ENCODE results near the gene KRTAP10-3. TPM values are rescaled to one million over a fixed set of nuclear protein-coding genes. Genes with fewer than 3 reads are reported as not detected.
"Not testable (repeated sequence)": the region's sequence is repeated elsewhere in the genome, so short reads cannot be mapped to it uniquely, and the experiment has no call there.

KRTAP10-3 gene
- total and polyA plus RNA-seq, 9 donors = not detected

DNA sequence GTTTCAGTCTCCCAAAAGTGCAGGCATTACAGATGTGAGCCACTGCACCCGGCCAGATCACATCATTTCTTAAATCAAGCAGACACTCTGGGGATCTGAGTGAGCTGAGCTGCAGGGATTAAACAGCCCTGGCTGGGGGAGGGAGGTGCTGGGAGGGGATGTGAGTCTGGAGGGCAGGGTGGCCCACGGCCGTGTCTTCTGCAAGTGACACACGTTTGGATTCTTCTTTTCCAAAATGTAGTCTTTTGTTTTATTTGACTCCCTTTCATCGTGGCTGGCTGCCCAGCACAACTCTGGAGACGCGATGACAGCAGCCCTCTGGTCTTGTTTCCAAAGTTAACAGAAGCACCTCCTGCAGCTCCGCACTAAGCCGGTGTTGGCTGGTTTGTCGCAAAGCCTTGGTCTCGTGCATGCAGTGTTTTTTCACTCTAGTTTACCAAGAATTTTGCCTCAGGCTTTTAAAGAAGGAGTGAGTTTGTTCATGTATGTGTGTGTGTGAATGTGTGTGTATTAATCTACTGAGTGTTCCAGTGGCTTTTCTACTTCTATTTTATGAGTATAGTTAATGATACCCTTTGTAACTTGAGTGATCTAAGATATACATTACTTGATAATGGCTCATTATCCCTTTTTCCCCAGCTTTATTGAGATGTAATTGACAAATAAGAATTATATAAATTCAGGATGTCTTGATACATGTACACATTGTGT lies 24.6 kb upstream of the KRTAP10-3 start:
- TF ChIP-seq EP300 (IDR thresholded peaks at IDR 0.05) = no peak
- no peak for TF ChIP-seq POLR2A (IDR thresholded peaks at IDR 0.05)
- TF ChIP-seq, protein P1, sequence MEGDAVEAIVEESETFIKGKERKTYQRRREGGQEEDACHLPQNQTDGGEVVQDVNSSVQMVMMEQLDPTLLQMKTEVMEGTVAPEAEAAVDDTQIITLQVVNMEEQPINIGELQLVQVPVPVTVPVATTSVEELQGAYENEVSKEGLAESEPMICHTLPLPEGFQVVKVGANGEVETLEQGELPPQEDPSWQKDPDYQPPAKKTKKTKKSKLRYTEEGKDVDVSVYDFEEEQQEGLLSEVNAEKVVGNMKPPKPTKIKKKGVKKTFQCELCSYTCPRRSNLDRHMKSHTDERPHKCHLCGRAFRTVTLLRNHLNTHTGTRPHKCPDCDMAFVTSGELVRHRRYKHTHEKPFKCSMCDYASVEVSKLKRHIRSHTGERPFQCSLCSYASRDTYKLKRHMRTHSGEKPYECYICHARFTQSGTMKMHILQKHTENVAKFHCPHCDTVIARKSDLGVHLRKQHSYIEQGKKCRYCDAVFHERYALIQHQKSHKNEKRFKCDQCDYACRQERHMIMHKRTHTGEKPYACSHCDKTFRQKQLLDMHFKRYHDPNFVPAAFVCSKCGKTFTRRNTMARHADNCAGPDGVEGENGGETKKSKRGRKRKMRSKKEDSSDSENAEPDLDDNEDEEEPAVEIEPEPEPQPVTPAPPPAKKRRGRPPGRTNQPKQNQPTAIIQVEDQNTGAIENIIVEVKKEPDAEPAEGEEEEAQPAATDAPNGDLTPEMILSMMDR (IDR thresholded peaks at IDR 0.05) = no peak
- Histone ChIP-seq H3K27ac (no peak overlapping the region), H3K4me1 (ENCODE audit: insufficient read depth) (no peaks in the 10 kb centered on the region), H3K4me3 (no peak overlapping the region), H3K27me3 (no peaks in the 10 kb centered on the region), H3K9me3 (no peaks in the 10 kb centered on the region), H3K36me3 (no peaks in the 10 kb centered on the region)
- WGBS, 3 donors = 17 to 24% (median 18%) methylated on average over 11 of the region's 11 CpGs
- intact Hi-C loops (cut with DNase I) = no loop called here
- peak in 1 of 5 donors; percentile 10 for DNase-seq

DNA sequence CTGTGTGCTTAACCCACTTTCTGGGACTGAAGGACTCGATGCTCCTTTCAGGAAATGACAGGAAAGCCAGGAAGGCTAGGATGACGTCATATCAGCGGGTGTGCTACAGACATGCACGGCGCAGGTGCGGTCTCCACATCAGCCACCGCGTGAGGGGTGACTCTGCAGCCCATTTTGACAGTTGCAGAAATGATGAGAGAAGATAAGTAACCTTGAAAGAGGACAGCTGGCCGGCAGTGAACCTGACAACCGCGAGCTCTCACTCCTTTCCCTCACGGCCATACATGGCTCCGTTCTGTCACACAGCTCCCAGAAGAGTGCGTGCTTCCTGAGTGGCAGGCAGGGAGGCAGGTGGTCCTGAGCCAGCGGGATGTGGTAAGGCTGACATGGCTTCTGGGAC lies 23.5 kb upstream of the KRTAP10-3 start:
- H3K4me1 ChIP-seq (ENCODE audit: insufficient read depth) = no peaks in the 10 kb centered on the region
- intact Hi-C loops (cut with DNase I) = no loop called here
- H3K4me3 ChIP-seq = no peak overlapping the region
- H3K27me3 ChIP-seq = no peaks in the 10 kb centered on the region
- H3K36me3 ChIP-seq = no peaks in the 10 kb centered on the region
- TF ChIP-seq, protein P1 (IDR thresholded peaks at IDR 0.05) = no peak
- TF ChIP-seq POLR2A (IDR thresholded peaks at IDR 0.05) = no peak
- no peak for TF ChIP-seq EP300 (IDR thresholded peaks at IDR 0.05)
- H3K27ac ChIP-seq = no peak overlapping the region
- no peaks in the 10 kb centered on the region for H3K9me3 ChIP-seq
- WGBS, 3 donors = 75 to 82% (median 76%) methylated on average over 15 of the region's 15 CpGs
- DNase-seq = no peak

DNA sequence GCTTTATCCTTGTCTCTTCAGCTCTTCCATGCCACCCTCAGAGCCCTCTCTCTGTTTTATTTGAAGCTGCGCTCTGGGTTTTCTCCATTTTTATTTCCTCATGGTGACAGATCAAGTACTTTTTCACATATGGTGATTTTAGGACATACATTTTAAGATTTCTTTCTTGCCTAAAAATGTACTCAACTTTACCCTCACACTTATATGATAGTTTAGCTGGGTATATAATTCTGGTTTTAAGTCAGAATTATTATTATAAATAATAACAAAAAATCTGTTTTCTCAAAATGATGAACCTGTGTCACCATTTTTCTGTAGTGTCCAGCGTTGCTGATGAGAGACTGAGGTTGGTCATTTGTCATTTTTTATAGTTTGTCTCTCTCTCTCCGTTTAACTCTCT lies 22.6 kb upstream of the KRTAP10-3 start:
- Histone ChIP-seq H3K4me1 (ENCODE audit: insufficient read depth) (no peaks in the 10 kb centered on the region), H3K36me3 (no peaks in the 10 kb centered on the region), H3K27ac (no peak overlapping the region), H3K9me3 (no peaks in the 10 kb centered on the region), H3K4me3 (no peak overlapping the region), H3K27me3 (no peaks in the 10 kb centered on the region)
- intact Hi-C loops (cut with DNase I) = no loop called here
- WGBS, 3 donors = 69 to 76% (median 74%) methylated on average over 3 of the region's 3 CpGs
- TF ChIP-seq, protein P1 (IDR thresholded peaks at IDR 0.05) = no peak
- no peak for TF ChIP-seq EP300 (IDR thresholded peaks at IDR 0.05)
- no peak for TF ChIP-seq POLR2A (IDR thresholded peaks at IDR 0.05)
- DNase-seq = no peak

DNA sequence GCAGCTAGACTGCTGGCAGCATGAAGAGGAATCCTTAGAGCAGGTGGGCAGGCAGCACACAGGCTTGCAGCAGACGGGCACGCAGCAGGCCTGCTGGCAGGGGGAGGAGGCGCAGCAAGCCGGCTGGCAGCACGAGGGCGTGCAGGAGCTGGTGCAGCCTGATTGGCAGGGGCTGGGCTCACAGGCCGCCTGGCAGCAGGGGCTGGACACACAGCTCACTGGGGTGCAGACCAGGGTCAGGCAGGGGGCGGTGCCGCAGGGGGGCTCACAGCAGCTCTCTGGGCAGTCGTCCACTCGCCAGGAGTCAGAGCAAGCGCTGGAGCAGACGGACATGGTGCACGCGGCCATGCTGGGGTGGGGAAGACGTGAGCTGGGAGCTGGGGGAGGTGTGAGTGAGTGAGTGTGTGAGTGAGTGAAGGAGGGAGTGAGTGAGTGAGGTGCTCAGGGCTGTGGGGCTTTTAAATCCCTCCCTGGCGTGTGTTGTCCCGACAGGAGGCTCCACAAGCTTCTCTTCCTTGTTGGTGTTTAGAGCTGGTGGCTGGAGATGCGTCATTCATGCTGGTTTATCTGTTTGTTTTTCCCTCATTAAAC lies 21.7 kb upstream of the KRTAP10-3 start, which contains the start of gene KRTAP10-5:
Gene KRTAP10-5, minus strand, starts transcription at position 374 of the 591 bp plus-strand sequence. Its CDS starts 26 bp downstream, at position 348.
- WGBS, 3 donors = 34 to 44% (median 34%) methylated on average over 19 of the region's 19 CpGs
- not testable (repeated sequence) for H3K36me3 ChIP-seq

DNA sequence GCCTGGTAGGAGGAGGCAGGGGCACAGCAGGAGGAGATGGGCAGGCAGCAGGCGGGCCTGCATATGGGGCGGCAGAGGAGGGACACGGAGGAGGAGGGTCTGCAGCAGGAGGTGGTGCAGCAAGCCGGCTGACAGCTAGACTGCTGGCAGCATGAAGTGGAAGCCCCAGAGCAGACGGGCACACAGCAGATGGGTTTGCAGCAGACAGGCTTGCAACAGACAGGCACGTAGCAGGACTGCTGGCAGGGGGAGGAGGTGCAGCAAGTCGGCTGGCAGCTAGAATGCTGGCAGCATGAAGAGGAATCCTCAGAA lies 21.2 kb upstream of the KRTAP10-3 start:
- no peak for DNase-seq
- H3K4me3 ChIP-seq = no peak overlapping the region
- TF ChIP-seq, protein P1 (IDR thresholded peaks at IDR 0.05) = no peak
- no peak for TF ChIP-seq POLR2A (IDR thresholded peaks at IDR 0.05)
- no peak for TF ChIP-seq EP300 (IDR thresholded peaks at IDR 0.05)
- H3K27ac ChIP-seq = no peak overlapping the region
- no peaks in the 10 kb centered on the region for H3K27me3 ChIP-seq
- H3K36me3 ChIP-seq = no peaks in the 10 kb centered on the region
- intact Hi-C loops (cut with DNase I) = no loop called here
- no peaks in the 10 kb centered on the region for H3K9me3 ChIP-seq
- no peaks in the 10 kb centered on the region for H3K4me1 ChIP-seq (ENCODE audit: insufficient read depth)
- WGBS, 3 donors = 64 to 72% (median 69%) methylated on average over 7 of the region's 7 CpGs

More for the DNA sequence above, 21.7 kb upstream of the KRTAP10-3 start, which contains the start of gene KRTAP10-5:
- H3K9me3 ChIP-seq; H3K4me1 ChIP-seq (ENCODE audit: insufficient read depth); H3K4me3 ChIP-seq; intact Hi-C loops (cut with DNase I); H3K27me3 ChIP-seq; H3K27ac ChIP-seq: not testable (repeated sequence)
- peak in 1 of 5 donors; percentile 3 for DNase-seq

Measured in ovary (tissue), 9 donors.